ENCODE measurements around the gene DLG2. TPM values are rescaled to one million over a fixed set of nuclear protein-coding genes. Genes with fewer than 3 reads are reported as not detected.

Gene DLG2
- total and polyA plus RNA-seq, 2 donors, result 4.8 to 6.6 TPM

DNA sequence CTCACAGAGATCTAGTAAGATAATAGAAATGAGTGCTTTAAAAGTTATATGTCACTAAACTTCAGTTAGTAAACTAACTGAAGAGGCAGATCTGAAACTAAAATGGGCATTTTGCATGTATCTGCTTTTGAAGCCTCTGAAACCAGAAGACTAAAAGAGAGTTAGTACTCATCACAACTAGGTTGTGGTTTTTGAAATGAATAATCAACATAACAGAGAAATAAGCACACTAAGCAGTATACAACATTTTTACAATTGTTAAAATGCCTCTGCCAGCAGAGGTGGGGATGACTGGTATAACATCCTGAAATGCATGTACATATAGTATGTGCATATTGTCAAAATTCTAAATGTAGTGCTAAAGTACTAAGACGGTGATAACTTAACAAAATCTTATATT lies 564.5 kb downstream of the DLG2 start:
- H3K36me3 ChIP-seq (ENCODE audit: control insufficient read depth in 2 of 2, insufficient read depth in 2 of 2, low read length in 1 of 2), result no peaks in the 10 kb centered on the region
- H3K9me3 ChIP-seq (ENCODE audit: control insufficient read depth in 2 of 2, insufficient read depth in 1 of 2, low read length in 1 of 2), result no peaks in the 10 kb centered on the region
- no peak overlapping the region for H3K27ac ChIP-seq (ENCODE audit: low read depth in 1 of 2, low read length in 1 of 2)
- no peaks in the 10 kb centered on the region for H3K27me3 ChIP-seq (ENCODE audit: control insufficient read depth in 2 of 2, insufficient read depth in 1 of 2, low read length in 1 of 2)
- no peak overlapping the region for H3K4me3 ChIP-seq (ENCODE audit: low read length in 2 of 2)
- no peak for DNase-seq (ENCODE audit: low read depth in 6 of 9, low spot score in 9 of 9)
- no peaks in the 10 kb centered on the region for H3K4me1 ChIP-seq (ENCODE audit: control insufficient read depth in 2 of 2, insufficient read depth in 2 of 2, low read length in 2 of 2)
- WGBS, result 91% methylated on average over 1 of the region's 1 CpG

GRCh38 chr11:85052636-85053035 lies 574.5 kb downstream of the DLG2 start:
- Histone ChIP-seq H3K4me1 (ENCODE audit: control insufficient read depth in 2 of 2, insufficient read depth in 2 of 2, low read length in 2 of 2) (no peaks in the 10 kb centered on the region), H3K36me3 (ENCODE audit: control insufficient read depth in 2 of 2, insufficient read depth in 2 of 2, low read length in 1 of 2) (no peaks in the 10 kb centered on the region), H3K4me3 (ENCODE audit: low read length in 2 of 2) (no peak overlapping the region), H3K27ac (ENCODE audit: low read depth in 1 of 2, low read length in 1 of 2) (no peak overlapping the region), H3K9me3 (ENCODE audit: control insufficient read depth in 2 of 2, insufficient read depth in 1 of 2, low read length in 1 of 2) (no peaks in the 10 kb centered on the region), H3K27me3 (ENCODE audit: control insufficient read depth in 2 of 2, insufficient read depth in 1 of 2, low read length in 1 of 2) (no peaks in the 10 kb centered on the region)
- 90% methylated on average over 3 of the region's 3 CpGs for WGBS
- DNase-seq (ENCODE audit: low read depth in 6 of 9, low spot score in 9 of 9), result no peak

DNA sequence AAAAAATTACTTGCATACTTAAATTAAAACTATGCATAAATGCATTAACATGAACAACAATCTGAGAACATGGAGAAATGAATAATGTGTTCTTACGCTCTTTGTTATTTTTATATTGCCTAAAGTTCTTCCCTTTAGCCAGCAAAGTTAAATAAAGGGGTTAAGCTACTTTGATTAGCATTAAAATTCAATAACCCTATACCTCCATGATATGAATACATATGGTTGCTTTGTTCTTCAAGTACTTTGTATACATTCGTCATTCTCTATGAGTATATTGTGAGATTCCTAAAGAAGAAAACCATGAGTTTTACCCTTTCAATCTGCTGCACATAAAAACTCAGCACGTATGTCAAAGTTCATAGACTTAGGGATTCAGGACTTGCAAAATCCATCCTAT lies 578.3 kb downstream of the DLG2 start:
- H3K9me3 ChIP-seq (ENCODE audit: control insufficient read depth in 2 of 2, insufficient read depth in 1 of 2, low read length in 1 of 2), result no peaks in the 10 kb centered on the region
- 90% methylated on average over 3 of the region's 3 CpGs for WGBS
- no peaks in the 10 kb centered on the region for H3K4me1 ChIP-seq (ENCODE audit: control insufficient read depth in 2 of 2, insufficient read depth in 2 of 2, low read length in 2 of 2)
- no peak overlapping the region for H3K27ac ChIP-seq (ENCODE audit: low read depth in 1 of 2, low read length in 1 of 2)
- H3K4me3 ChIP-seq (ENCODE audit: low read length in 2 of 2), result no peak overlapping the region
- DNase-seq (ENCODE audit: low read depth in 6 of 9, low spot score in 9 of 9), result no peak
- no peaks in the 10 kb centered on the region for H3K27me3 ChIP-seq (ENCODE audit: control insufficient read depth in 2 of 2, insufficient read depth in 1 of 2, low read length in 1 of 2)
- no peaks in the 10 kb centered on the region for H3K36me3 ChIP-seq (ENCODE audit: control insufficient read depth in 2 of 2, insufficient read depth in 2 of 2, low read length in 1 of 2)

DNA sequence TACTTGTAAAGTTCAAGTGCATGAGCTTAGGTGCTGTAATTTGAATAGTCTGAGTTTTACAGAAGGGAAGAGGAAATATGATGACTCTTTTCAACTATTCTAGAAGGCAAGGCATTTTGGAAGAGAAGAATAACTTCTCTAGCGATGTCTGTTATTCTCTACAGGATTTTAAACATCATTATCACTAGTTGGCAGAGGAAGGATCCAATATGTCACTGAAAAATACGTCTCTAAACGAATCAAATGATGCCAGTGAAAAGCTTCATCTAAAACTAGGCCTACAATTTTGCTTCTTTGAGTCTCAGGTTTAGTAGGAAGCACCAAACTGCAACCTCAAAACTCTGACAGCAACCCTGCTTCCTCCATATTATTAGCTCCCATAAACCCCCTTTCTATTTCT lies 581.4 kb downstream of the DLG2 start:
- H3K4me1 ChIP-seq (ENCODE audit: control insufficient read depth in 2 of 2, insufficient read depth in 2 of 2, low read length in 2 of 2), result no peaks in the 10 kb centered on the region
- no peaks in the 10 kb centered on the region for H3K36me3 ChIP-seq (ENCODE audit: control insufficient read depth in 2 of 2, insufficient read depth in 2 of 2, low read length in 1 of 2)

GRCh38 chr11:85044911-85045310 lies 582.2 kb downstream of the DLG2 start:
- 92% methylated on average over 3 of the region's 3 CpGs for WGBS
- H3K27me3 ChIP-seq (ENCODE audit: control insufficient read depth in 2 of 2, insufficient read depth in 1 of 2, low read length in 1 of 2), result no peaks in the 10 kb centered on the region
- H3K4me3 ChIP-seq (ENCODE audit: low read length in 2 of 2), result no peak overlapping the region
- no peak overlapping the region for H3K27ac ChIP-seq (ENCODE audit: low read depth in 1 of 2, low read length in 1 of 2)
- no peak for DNase-seq (ENCODE audit: low read depth in 6 of 9, low spot score in 9 of 9)
- no peaks in the 10 kb centered on the region for H3K9me3 ChIP-seq (ENCODE audit: control insufficient read depth in 2 of 2, insufficient read depth in 1 of 2, low read length in 1 of 2)
- H3K4me1 ChIP-seq (ENCODE audit: control insufficient read depth in 2 of 2, insufficient read depth in 2 of 2, low read length in 2 of 2), result no peaks in the 10 kb centered on the region
- H3K36me3 ChIP-seq (ENCODE audit: control insufficient read depth in 2 of 2, insufficient read depth in 2 of 2, low read length in 1 of 2), result no peaks in the 10 kb centered on the region

More for the DNA sequence above, 581.4 kb downstream of the DLG2 start:
- no peak for DNase-seq (ENCODE audit: low read depth in 6 of 9, low spot score in 9 of 9)
- Histone ChIP-seq H3K27me3 (ENCODE audit: control insufficient read depth in 2 of 2, insufficient read depth in 1 of 2, low read length in 1 of 2) (no peaks in the 10 kb centered on the region), H3K27ac (ENCODE audit: low read depth in 1 of 2, low read length in 1 of 2) (no peak overlapping the region), H3K9me3 (ENCODE audit: control insufficient read depth in 2 of 2, insufficient read depth in 1 of 2, low read length in 1 of 2) (no peaks in the 10 kb centered on the region), H3K4me3 (ENCODE audit: low read length in 2 of 2) (no peak overlapping the region)
- WGBS, result 82% methylated on average over 3 of the region's 3 CpGs

- no peaks in the 10 kb centered on the region for H3K9me3 ChIP-seq (ENCODE audit: control insufficient read depth in 2 of 2, insufficient read depth in 1 of 2, low read length in 1 of 2)
- H3K27ac ChIP-seq (ENCODE audit: low read depth in 1 of 2, low read length in 1 of 2), result no peak overlapping the region
- H3K4me3 ChIP-seq (ENCODE audit: low read length in 2 of 2), result no peak overlapping the region
- no peaks in the 10 kb centered on the region for H3K4me1 ChIP-seq (ENCODE audit: control insufficient read depth in 2 of 2, insufficient read depth in 2 of 2, low read length in 2 of 2)
- H3K27me3 ChIP-seq (ENCODE audit: control insufficient read depth in 2 of 2, insufficient read depth in 1 of 2, low read length in 1 of 2), result no peaks in the 10 kb centered on the region
- no peaks in the 10 kb centered on the region for H3K36me3 ChIP-seq (ENCODE audit: control insufficient read depth in 2 of 2, insufficient read depth in 2 of 2, low read length in 1 of 2)
- DNase-seq (ENCODE audit: low read depth in 6 of 9, low spot score in 9 of 9), result no peak
These were observed 584.8 kb downstream of the DLG2 start for GRCh38 chr11:85042361-85042760.

DNA sequence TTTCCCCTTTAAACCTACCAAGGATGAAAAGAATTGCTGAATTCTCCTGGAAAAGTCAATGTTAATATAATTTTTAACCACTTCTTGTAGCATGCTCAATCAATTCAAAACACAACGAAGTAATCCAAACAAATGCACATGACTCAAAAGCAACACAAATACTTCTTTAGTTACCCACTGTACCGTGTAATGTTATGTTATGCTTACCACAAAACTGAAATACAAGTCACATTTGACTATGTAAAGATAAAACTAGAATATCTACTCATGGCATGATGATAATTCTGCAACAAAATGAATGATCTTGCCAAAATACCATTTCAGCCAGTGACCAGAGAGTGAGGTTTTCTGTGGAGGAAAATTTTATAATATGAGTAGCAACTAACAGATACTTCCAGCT lies 587.0 kb downstream of the DLG2 start:
- Histone ChIP-seq H3K36me3 (ENCODE audit: control insufficient read depth in 2 of 2, insufficient read depth in 2 of 2, low read length in 1 of 2) (no peaks in the 10 kb centered on the region), H3K27ac (ENCODE audit: low read depth in 1 of 2, low read length in 1 of 2) (no peak overlapping the region), H3K27me3 (ENCODE audit: control insufficient read depth in 2 of 2, insufficient read depth in 1 of 2, low read length in 1 of 2) (no peaks in the 10 kb centered on the region), H3K9me3 (ENCODE audit: control insufficient read depth in 2 of 2, insufficient read depth in 1 of 2, low read length in 1 of 2) (no peaks in the 10 kb centered on the region), H3K4me3 (ENCODE audit: low read length in 2 of 2) (no peak overlapping the region), H3K4me1 (ENCODE audit: control insufficient read depth in 2 of 2, insufficient read depth in 2 of 2, low read length in 2 of 2) (no peaks in the 10 kb centered on the region)
- WGBS, result 84% methylated on average over 2 of the region's 2 CpGs
- no peak for DNase-seq (ENCODE audit: low read depth in 6 of 9, low spot score in 9 of 9)

DNA sequence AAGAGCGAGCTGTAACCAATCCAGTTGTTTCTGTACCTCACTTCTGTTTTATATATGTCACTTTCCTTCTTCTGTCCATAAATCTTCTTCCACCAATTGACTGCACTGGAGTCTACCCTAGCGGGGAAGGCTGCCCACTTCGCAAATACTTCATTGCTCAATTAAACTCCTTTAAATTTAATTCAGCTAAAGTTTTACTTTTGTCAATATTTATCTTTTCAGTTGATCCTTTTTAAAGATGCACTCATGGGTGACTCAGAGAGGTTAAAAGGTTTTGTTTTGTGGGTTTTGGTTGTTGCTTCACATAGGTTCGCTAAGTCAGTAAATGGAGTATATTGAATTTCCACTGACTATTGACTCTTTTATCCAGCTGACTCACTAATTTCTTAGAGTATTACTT lies 597.2 kb downstream of the DLG2 start:
- WGBS, result 64% methylated on average over 4 of the region's 4 CpGs
- DNase-seq (ENCODE audit: low read depth in 6 of 9, low spot score in 9 of 9), result no peak
- Histone ChIP-seq H3K27ac (ENCODE audit: low read depth in 1 of 2, low read length in 1 of 2) (no peak overlapping the region), H3K9me3 (ENCODE audit: control insufficient read depth in 2 of 2, insufficient read depth in 1 of 2, low read length in 1 of 2) (peaks cover 0 to 12% of the 10 kb centered on the region in 2 donors), H3K4me1 (ENCODE audit: control insufficient read depth in 2 of 2, insufficient read depth in 2 of 2, low read length in 2 of 2) (no peaks in the 10 kb centered on the region), H3K4me3 (ENCODE audit: low read length in 2 of 2) (no peak overlapping the region), H3K36me3 (ENCODE audit: control insufficient read depth in 2 of 2, insufficient read depth in 2 of 2, low read length in 1 of 2) (no peaks in the 10 kb centered on the region), H3K27me3 (ENCODE audit: control insufficient read depth in 2 of 2, insufficient read depth in 1 of 2, low read length in 1 of 2) (no peaks in the 10 kb centered on the region)

DNA sequence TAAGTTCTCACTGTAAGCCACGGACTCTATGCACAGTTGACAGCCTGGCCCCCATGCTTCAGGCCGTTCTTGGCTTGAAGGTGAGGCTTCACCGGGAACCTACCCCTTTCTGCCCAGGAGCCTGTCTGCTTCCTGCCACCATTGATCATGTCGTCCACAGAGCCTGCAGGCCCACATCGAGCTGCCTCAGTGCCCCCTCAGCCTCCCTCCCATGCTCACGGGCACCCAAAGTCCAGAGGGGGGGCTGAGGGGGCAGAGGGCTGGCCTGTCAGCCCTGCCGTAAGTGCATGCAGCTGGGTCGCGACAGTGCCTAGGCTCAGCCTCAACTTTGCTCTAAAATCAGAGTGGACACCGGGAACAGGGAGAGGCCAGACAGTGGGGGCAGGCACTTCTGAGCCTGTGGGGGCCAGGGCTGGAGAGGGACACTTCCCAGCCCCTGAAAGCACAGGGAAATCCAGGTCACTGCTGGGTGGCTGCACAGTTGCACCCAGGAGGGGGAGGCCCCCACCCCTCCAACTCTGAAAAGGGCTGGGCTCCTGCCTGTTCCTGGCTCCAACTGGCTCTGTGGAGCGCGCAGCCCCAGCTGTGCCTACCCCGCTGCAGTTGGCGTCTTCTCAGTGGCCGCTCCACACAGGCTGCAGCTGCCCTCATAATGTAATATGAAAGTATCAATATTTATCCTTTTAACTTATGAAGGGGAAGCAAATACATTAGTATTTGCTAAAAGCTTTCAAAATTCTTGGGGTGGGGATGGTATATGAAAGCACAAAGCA lies 598.6 kb downstream of the DLG2 start:
- no peak overlapping the region for H3K27ac ChIP-seq (ENCODE audit: low read depth in 1 of 2, low read length in 1 of 2)
- 95% methylated on average over 15 of the region's 15 CpGs for WGBS
- no peaks in the 10 kb centered on the region for H3K4me1 ChIP-seq (ENCODE audit: control insufficient read depth in 2 of 2, insufficient read depth in 2 of 2, low read length in 2 of 2)
- peaks cover 0 to 12% of the 10 kb centered on the region in 2 donors for H3K9me3 ChIP-seq (ENCODE audit: control insufficient read depth in 2 of 2, insufficient read depth in 1 of 2, low read length in 1 of 2)
- H3K27me3 ChIP-seq (ENCODE audit: control insufficient read depth in 2 of 2, insufficient read depth in 1 of 2, low read length in 1 of 2), result no peaks in the 10 kb centered on the region
- H3K36me3 ChIP-seq (ENCODE audit: control insufficient read depth in 2 of 2, insufficient read depth in 2 of 2, low read length in 1 of 2), result no peaks in the 10 kb centered on the region
- H3K4me3 ChIP-seq (ENCODE audit: low read length in 2 of 2), result no peak overlapping the region
- DNase-seq (ENCODE audit: low read depth in 6 of 9, low spot score in 9 of 9), result no peak

All from thymus (tissue), 11 donors.